Calu3 (cell line): ENCODE results near the gene CABLES2. TPM values are rescaled to one million over a fixed set of nuclear protein-coding genes. Genes with fewer than 3 reads are reported as not detected.
A peak's percentile ranks its signal among the peaks of the same experiment; 100 is the strongest.

Experiments
- BruUV-seq: library from RNA; stranded (reverse); fragments of 400-500 nt; replicated peaks from 2 replicates; lab custom pipeline; 2021; lab: Mats Ljungman, UMichigan
- CTCF ChIA-PET: fragments of 300-600 bp; sonication (Branson Sonifier 250); formaldehyde crosslinking; loops from one replicate; lab custom pipeline; 2022; ENCODE audit warnings: antibody characterized with exemption; lab: Charles Lee
- DNase-seq: peaks from one replicate; pipeline ENCODE4 v3.0.0; 2022
- H3K27ac Mint-ChIP-seq: one replicate; pipeline ENCODE4 v1.8.0; 2022; ENCODE audit warnings: mixed read lengths; ENCODE audit not compliant: unreplicated experiment
- H3K27me3 Mint-ChIP-seq: one replicate; pipeline ENCODE4 v1.8.0; 2022; ENCODE audit warnings: mixed read lengths; ENCODE audit not compliant: unreplicated experiment
- H3K36me3 Mint-ChIP-seq: one replicate; pipeline ENCODE4 v1.8.0; 2022; ENCODE audit warnings: mild to moderate bottlenecking, moderate library complexity, mixed read lengths; ENCODE audit not compliant: insufficient read depth, unreplicated experiment
- H3K4me1 Mint-ChIP-seq: one replicate; pipeline ENCODE4 v1.8.0; 2022; ENCODE audit warnings: mild to moderate bottlenecking, low read depth, mixed read lengths; ENCODE audit not compliant: unreplicated experiment
- H3K4me3 Mint-ChIP-seq: one replicate; pipeline ENCODE4 v1.8.0; 2022; ENCODE audit warnings: mild to moderate bottlenecking, low read depth, moderate library complexity, mixed read lengths; ENCODE audit not compliant: unreplicated experiment
- H3K9me3 Mint-ChIP-seq: one replicate; pipeline ENCODE4 v1.8.0; 2022; ENCODE audit warnings: low read depth, mixed read lengths; ENCODE audit not compliant: unreplicated experiment
- CTCF ChIP-seq: fragments of 200-600 bp; IDR thresholded peaks from one replicate; pipeline ENCODE4 v1.8.0; 2022; ENCODE audit warnings: antibody characterized with exemption; ENCODE audit not compliant: unreplicated experiment
- intact Hi-C: fragments of 100-400 bp; cut with micrococcal nuclease; formaldehyde crosslinking; loops from one replicate; pipeline ENCODE4 v1.10.0; 2022; ENCODE audit not compliant: unreplicated experiment
- total RNA-seq: library from RNA; stranded (reverse); gene quantifications from 2 replicates; pipeline ENCODE4 v1.2.3, GENCODE V29; 2022

The CABLES2 gene
- total RNA-seq, 1 experiment from 2014 or later = 13.6 TPM

- H3K27me3 Mint-ChIP-seq = no peaks in the 10 kb centered on the region
- intact Hi-C loops = loop anchor here (2.0 kb wide), 1 partner anchor 13 kb away; no protein-coding TSS in a partner anchor
- DNase-seq = peak; percentile 75
- peak overlapping the region; percentile 79 for H3K4me3 Mint-ChIP-seq
- no TSS peak for BruUV-seq
- H3K4me1 Mint-ChIP-seq = peaks cover 72% of the 10 kb centered on the region
- H3K9me3 Mint-ChIP-seq = no peaks in the 10 kb centered on the region
- CTCF ChIA-PET = interaction anchor here (0.7 to 5.9 kb wide), 9 partner anchors 11 to 65 kb away, joined by 3 to 33 read pairs (median 7); partner anchors contain the start of genes ADRM1 and RPS21
- peak overlapping the region; percentile 94 for H3K27ac Mint-ChIP-seq
- H3K36me3 Mint-ChIP-seq = peaks cover 98% of the 10 kb centered on the region
- TF ChIP-seq CTCF = no peak
Measured at GRCh38 chr20:62363920-62364851, 42.9 kb downstream of the CABLES2 start.

GRCh38 chr20:62362991-62363919 is 43.8 kb downstream of the CABLES2 start:
- BruUV-seq = no TSS peak
- no peaks in the 10 kb centered on the region for H3K27me3 Mint-ChIP-seq
- H3K4me3 Mint-ChIP-seq = peak overlapping the region; percentile 79
- CTCF ChIA-PET = interaction anchor here (1.0 to 5.9 kb wide), 8 partner anchors 13 to 61 kb away, joined by 3 to 33 read pairs (median 8); partner anchors contain the start of gene ADRM1
- H3K9me3 Mint-ChIP-seq = no peaks in the 10 kb centered on the region
- intact Hi-C loops = no loop called here
- no peak for TF ChIP-seq CTCF
- peak; percentile 62 for DNase-seq
- peaks cover 75% of the 10 kb centered on the region for H3K4me1 Mint-ChIP-seq
- peaks cover 98% of the 10 kb centered on the region for H3K36me3 Mint-ChIP-seq
- peak overlapping the region; percentile 94 for H3K27ac Mint-ChIP-seq

GRCh38 chr20:62362590-62362940 is 44.5 kb downstream of the CABLES2 start:
- DNase-seq = no peak
- no TSS peak for BruUV-seq
- no peak for TF ChIP-seq CTCF
- peaks cover 98% of the 10 kb centered on the region for H3K36me3 Mint-ChIP-seq
- H3K27ac Mint-ChIP-seq = peak overlapping the region; percentile 94
- intact Hi-C loops = no loop called here
- no peaks in the 10 kb centered on the region for H3K27me3 Mint-ChIP-seq
- H3K9me3 Mint-ChIP-seq = no peaks in the 10 kb centered on the region
- CTCF ChIA-PET = interaction anchor here (1.0 to 1.7 kb wide), 4 partner anchors 12 to 60 kb away, joined by 5 to 9 read pairs (median 6); no protein-coding TSS in a partner anchor
- H3K4me3 Mint-ChIP-seq = peak overlapping the region; percentile 79
- H3K4me1 Mint-ChIP-seq = peaks cover 81% of the 10 kb centered on the region
